Measurements from ENCODE around the gene KCNH6.

Gene KCNH6, protein sequence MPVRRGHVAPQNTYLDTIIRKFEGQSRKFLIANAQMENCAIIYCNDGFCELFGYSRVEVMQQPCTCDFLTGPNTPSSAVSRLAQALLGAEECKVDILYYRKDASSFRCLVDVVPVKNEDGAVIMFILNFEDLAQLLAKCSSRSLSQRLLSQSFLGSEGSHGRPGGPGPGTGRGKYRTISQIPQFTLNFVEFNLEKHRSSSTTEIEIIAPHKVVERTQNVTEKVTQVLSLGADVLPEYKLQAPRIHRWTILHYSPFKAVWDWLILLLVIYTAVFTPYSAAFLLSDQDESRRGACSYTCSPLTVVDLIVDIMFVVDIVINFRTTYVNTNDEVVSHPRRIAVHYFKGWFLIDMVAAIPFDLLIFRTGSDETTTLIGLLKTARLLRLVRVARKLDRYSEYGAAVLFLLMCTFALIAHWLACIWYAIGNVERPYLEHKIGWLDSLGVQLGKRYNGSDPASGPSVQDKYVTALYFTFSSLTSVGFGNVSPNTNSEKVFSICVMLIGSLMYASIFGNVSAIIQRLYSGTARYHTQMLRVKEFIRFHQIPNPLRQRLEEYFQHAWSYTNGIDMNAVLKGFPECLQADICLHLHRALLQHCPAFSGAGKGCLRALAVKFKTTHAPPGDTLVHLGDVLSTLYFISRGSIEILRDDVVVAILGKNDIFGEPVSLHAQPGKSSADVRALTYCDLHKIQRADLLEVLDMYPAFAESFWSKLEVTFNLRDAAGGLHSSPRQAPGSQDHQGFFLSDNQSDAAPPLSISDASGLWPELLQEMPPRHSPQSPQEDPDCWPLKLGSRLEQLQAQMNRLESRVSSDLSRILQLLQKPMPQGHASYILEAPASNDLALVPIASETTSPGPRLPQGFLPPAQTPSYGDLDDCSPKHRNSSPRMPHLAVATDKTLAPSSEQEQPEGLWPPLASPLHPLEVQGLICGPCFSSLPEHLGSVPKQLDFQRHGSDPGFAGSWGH

DNA sequence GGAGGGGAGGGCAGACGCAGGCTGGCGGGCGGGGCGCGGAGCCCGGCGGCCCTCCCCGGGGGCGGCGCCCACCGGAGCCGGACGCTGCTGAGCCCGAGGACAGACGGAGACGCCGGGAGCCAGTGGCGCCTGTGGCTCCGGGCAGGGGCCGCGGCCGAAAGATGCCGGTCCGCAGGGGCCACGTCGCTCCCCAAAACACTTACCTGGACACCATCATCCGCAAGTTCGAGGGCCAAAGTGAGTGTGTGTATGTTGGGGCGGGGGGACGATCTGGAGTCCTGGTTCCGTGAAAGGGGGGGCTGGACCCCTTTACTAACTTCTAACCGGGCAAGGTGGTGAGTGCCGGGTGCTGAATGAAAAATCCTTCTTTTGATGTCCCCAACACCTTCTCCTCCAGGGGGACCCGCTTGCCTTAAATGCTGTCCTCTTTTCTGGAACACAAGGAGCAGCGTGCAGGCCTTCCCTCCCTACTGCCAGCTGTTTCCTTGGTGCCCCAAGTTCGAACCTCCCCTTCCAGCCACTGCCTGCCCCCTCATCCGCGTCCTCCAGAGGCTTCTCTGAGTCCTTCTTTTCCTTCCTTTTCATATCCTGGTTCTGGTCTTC lies at the start of gene KCNH6:
Gene KCNH6 (plus strand): TSS at position 106 of the 603 bp plus-strand sequence. CDS start 56 bp downstream, at position 162.
- TF ChIP-seq GATA2 (IDR thresholded peaks at IDR 0.05; ENCODE audit: low read depth, low read length), result no peak
- TF ChIP-seq GATA3 (IDR thresholded peaks at IDR 0.05; ENCODE audit: low read depth, low read length), result no peak

DNA sequence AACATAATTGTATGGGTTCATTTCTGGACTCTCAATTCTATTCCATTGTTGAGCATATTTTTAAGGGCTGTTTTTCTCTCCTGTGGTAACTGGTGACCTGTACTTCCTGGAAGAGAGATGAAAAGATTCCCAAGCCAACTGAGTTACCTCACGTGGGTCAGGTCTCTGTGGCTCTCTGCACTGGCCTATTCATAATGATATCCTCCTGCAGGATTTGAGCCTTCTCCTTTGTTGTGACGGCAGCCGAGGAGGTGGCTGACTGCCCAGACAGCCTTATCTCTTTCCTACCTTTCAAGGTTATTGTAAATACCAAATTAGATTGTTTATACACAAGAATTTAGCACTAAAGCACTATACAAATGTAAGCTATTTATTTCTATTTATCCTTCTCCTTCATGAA lies 49.0 kb upstream of the KCNH6 start:
- TF ChIP-seq GATA3 (IDR thresholded peaks at IDR 0.05; ENCODE audit: low read depth, low read length) (no peak), GATA2 (IDR thresholded peaks at IDR 0.05; ENCODE audit: low read depth, low read length) (no peak)

DNA sequence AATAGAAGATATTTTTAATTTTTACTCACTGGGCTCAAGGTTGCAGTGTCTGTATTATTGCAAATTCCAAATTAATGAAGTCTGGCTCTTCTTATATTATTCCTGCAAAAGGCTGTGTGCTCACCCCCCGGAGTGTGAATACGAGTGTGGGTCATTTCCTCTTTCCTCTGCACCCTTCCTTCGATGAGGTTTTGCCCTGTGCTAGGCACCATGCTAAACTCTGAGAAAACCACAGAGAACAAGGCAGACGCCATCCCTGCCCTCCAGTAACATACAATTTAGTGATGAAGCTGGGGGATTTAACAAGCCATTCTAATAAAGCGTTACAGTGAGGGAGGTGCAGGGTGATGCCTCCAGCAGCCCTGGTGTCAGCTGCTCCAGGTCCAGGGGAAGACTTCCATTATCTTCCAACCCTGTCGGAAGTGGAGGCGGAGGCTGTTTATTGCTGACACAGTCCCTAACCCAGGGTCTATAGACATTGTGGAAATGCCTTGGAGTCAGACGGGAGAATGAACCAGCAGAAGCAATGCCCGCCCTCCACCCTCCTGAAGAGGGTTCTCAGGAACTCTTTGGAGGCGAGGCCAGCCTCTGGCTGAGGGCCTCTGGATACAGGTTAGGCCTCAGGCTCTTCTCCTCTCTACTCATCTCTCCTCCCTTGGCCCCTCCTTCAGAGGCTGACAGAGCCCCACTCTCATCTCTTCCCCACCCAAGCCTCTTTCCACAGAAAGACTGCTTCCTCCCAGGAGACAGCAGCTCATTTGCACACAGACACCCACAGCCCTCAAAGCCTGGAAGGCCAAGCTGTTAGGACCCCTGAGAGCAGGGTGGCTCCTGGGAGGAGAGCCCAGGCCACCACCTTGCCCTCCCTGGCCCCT lies 48.3 kb upstream of the KCNH6 start:
- TF ChIP-seq GATA3 (IDR thresholded peaks at IDR 0.05; ENCODE audit: low read depth, low read length) (no peak), GATA2 (IDR thresholded peaks at IDR 0.05; ENCODE audit: low read depth, low read length) (no peak)

DNA sequence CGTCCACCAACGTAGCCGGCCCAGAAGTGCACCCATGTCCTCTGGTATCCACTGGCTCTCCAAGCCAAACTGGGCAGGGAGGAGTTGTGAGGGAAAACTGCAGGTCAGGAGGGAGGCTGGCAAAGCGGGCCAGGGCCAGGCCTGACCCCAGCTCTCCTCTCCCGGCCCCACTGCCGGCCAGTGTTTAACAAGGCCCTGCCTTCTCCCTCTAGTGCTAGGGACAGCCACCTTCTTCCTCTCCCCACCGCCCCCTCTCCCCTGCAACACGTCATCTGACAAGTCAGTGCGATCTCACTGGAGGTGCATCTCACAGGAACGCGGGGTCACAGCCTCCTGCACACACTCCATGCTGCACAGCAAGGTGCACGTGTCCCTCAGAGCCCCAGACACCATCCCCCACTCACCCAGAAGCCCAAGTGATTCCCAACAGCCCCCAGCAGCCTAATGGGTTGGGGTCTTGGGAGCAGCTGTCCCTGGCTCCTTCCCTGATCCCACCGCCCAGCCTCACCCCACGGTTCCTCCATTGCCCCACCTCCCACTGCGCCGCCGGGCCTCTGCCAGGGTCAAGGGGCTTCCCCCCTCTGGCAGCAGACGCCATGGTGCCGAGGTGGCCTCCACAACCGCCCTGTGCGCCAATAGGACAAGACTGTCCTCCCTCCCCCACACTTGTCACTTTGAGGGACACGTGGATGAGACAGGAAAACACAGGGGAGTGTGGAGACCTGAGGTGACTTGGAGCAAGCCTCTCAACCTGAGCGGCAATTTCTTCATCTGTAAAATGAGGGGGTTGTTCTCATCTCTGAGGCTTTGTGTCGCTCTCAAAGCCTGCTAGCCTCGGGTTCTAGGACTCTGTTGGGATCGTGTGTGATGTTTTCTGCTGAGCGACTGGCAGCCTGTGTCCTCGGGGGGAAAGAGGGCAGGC lies 47.4 kb upstream of the KCNH6 start:
- no peak for TF ChIP-seq GATA2 (IDR thresholded peaks at IDR 0.05; ENCODE audit: low read depth, low read length)
- TF ChIP-seq GATA3 (IDR thresholded peaks at IDR 0.05; ENCODE audit: low read depth, low read length), result no peak

DNA sequence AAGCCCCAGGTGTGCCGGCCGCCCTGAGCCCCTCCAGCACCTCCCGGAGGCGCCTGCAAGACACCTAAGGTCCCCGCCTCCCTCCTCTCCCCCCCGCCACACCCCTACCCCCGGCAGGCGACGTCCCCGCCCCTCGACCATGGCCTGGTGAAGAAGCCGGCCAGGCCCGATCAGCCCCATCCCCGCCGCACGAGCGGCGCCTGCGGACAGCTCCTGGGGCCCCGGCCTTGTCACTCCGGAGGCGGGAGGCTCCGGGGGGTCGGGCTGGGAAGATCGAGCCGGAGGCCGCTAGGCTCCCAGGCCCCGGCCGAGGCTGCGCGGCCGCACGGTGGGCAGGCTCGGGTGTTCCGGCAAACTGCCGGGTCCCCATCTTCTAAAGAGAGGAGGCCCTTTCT lies 46.7 kb upstream of the KCNH6 start:
- TF ChIP-seq GATA3 (IDR thresholded peaks at IDR 0.05; ENCODE audit: low read depth, low read length) (no peak), GATA2 (IDR thresholded peaks at IDR 0.05; ENCODE audit: low read depth, low read length) (no peak)

DNA sequence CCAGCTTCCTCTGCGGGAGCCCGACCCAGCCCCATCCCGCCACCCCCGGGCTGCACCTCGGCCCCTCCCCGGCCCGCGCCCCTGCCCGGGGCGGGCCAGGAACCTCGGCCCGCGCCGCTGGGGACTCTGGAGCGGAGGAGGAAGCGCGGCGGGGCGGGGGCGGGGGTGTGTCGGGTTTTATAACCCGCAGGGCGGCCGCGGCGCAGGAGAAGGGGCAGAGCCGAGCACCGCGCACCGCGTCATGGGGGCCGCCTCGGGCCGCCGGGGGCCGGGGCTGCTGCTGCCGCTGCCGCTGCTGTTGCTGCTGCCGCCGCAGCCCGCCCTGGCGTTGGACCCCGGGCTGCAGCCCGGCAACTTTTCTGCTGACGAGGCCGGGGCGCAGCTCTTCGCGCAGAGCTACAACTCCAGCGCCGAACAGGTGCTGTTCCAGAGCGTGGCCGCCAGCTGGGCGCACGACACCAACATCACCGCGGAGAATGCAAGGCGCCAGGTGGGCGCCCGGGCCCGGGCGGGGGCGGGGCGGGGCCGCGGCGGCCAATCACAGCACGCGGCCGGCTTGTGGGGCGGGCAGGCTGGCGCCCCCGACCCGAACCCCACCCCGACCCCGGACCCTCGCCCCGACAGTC lies 46.2 kb upstream of the KCNH6 start, which contains the start of gene ACE:
Gene ACE (plus strand): TSS at position 208 of the 626 bp plus-strand sequence. CDS start 34 bp downstream, at position 242.
- TF ChIP-seq GATA2 (IDR thresholded peaks at IDR 0.05; ENCODE audit: low read depth, low read length) (no peak), GATA3 (IDR thresholded peaks at IDR 0.05; ENCODE audit: low read depth, low read length) (no peak)

DNA sequence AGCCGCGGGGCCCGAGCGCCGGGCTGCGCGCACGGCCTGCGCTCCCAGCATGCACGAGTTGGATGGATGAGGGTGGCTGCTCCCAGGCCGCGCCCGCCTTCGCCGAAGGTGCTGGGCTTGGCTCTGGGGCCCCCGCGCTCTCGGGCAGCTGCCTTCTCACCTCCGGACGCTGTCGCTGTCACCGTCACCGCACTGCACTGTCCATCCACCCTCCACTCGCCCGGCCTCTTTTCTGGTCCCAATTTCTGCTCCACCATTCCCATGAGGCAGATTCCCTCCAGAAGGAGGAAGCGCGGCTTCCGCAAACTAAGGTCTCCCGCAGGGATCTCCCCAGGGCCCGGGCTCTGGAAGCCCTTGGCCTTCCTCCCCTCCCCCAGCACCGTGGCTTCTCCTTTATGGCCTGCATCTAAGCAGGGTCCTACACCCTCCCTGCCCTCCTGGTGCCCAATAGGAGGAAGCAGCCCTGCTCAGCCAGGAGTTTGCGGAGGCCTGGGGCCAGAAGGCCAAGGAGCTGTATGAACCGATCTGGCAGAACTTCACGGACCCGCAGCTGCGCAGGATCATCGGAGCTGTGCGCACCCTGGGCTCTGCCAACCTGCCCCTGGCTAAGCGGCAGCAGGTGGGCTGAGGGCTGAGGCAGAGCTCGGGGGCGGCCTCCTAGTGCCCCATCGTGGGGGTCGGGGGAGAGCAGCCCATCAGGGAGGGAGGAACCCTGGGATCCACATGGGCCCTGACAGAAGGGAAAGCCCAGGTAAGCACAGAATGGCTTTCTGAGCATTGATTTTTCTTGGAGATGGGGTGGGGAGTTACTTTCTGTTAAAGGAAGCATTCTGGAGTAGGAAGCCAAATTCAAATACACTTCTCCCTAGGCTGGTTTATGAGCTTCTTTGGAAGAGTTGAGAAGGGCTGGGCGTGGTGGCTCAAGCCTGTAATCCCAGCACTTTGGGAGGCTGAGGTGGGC lies 45.4 kb upstream of the KCNH6 start:
- TF ChIP-seq GATA3 (IDR thresholded peaks at IDR 0.05; ENCODE audit: low read depth, low read length), result no peak
- TF ChIP-seq GATA2 (IDR thresholded peaks at IDR 0.05; ENCODE audit: low read depth, low read length), result no peak

DNA sequence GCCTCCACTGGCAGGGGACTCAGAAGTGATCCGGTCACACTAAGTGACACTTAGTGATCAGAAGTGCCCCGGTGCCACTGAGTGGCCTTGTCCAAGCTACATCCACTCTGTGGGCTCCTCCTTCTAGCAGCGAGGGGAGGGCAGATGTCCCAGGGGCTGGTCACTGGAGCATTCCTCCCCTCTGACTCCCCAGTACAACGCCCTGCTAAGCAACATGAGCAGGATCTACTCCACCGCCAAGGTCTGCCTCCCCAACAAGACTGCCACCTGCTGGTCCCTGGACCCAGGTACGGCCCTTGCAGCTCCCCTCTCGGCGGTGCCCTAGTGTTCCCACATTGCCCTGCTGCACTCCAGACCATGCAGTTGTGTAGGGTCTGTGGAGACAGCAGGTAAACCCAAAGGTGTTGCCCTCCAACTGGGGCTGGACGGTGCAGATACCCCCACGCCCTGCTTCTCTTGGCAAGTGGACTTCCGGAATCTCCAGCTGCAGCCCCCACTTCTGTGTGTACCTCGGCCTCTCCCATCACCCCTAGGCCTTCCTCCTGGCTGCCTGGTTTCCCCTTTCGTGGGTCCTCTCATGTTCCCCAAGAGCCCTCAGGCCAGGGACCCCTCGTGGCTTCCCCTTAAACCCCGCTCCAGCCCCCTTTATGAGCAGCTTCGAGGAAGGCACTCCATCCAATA lies 44.2 kb upstream of the KCNH6 start:
- TF ChIP-seq GATA2 (IDR thresholded peaks at IDR 0.05; ENCODE audit: low read depth, low read length) (no peak), GATA3 (IDR thresholded peaks at IDR 0.05; ENCODE audit: low read depth, low read length) (no peak)

DNA sequence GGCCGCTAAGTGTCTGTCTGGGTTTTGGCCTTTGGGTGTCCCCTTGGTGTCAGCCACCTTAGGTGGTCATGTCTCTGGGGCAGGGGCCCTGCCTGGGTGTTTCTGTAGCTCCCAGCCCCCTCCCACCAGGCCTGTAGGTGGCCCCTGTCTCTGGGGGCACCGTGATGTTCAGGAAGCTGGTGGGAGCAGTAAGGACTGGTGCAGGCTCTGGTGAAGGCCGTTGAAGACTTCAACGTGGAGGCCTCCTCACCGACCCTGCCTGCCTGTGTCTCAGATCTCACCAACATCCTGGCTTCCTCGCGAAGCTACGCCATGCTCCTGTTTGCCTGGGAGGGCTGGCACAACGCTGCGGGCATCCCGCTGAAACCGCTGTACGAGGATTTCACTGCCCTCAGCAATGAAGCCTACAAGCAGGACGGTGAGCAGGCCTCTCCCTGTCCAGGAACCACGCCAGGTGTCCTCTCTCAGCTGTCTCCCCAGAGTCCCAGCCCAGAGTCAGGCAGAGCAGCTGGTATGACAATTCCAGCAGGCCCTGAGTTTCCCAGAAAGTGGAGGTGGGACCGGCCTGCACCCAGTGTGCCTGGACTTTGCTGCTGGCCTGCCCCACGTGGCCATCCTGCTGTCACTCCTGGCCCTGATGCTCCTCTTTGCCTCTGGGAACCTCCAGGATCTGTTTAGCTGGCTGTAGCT lies 43.5 kb upstream of the KCNH6 start:
- TF ChIP-seq GATA2 (IDR thresholded peaks at IDR 0.05; ENCODE audit: low read depth, low read length) (no peak), GATA3 (IDR thresholded peaks at IDR 0.05; ENCODE audit: low read depth, low read length) (no peak)
